HUES48 (cell line): ENCODE data around the gene SMARCE1.

Experiments used
- H3K27ac ChIP-seq: one replicate; pipeline ENCODE4 v1.7.0; 2013; ENCODE audit warnings: low read depth, low read length, inconsistent platforms
- H3K27me3 ChIP-seq: 2 replicates; pipeline ENCODE4 v1.6.1; 2013; ENCODE audit warnings: mild to moderate bottlenecking, low read length; ENCODE audit not compliant: control insufficient read depth, insufficient read depth
- H3K36me3 ChIP-seq: 2 replicates; pipeline ENCODE4 v1.6.1; 2013; ENCODE audit warnings: low read length; ENCODE audit not compliant: control insufficient read depth, insufficient read depth
- H3K4me1 ChIP-seq: 2 replicates; pipeline ENCODE4 v1.6.1; 2013; ENCODE audit warnings: mild to moderate bottlenecking, low read length; ENCODE audit not compliant: control insufficient read depth, insufficient read depth
- H3K4me3 ChIP-seq: 2 replicates; pipeline ENCODE4 v1.5.1; 2013; ENCODE audit warnings: mild to moderate bottlenecking, low read depth, low read length
- H3K9ac ChIP-seq: 2 replicates; pipeline ENCODE4 v1.6.1; 2013; ENCODE audit warnings: mild to moderate bottlenecking, low read depth, low read length, moderate library complexity
- H3K9me3 ChIP-seq: 2 replicates; pipeline ENCODE4 v1.6.1; 2013; ENCODE audit warnings: low read length; ENCODE audit not compliant: control insufficient read depth, insufficient read depth

SMARCE1 gene

GRCh38 chr17:40579471-40579870, 68.1 kb downstream of the SMARCE1 start:
- no peaks in the 10 kb centered on the region for H3K27me3 ChIP-seq
- H3K9ac ChIP-seq: no peak overlapping the region
- H3K4me3 ChIP-seq: no peak overlapping the region
- no peaks in the 10 kb centered on the region for H3K4me1 ChIP-seq
- H3K9me3 ChIP-seq: no peaks in the 10 kb centered on the region
- H3K36me3 ChIP-seq: no peaks in the 10 kb centered on the region
- H3K27ac ChIP-seq: no peak overlapping the region

- Histone ChIP-seq H3K4me3 (no peak overlapping the region), H3K9me3 (no peaks in the 10 kb centered on the region), H3K27ac (no peak overlapping the region), H3K9ac (no peak overlapping the region), H3K27me3 (no peaks in the 10 kb centered on the region), H3K36me3 (no peaks in the 10 kb centered on the region), H3K4me1 (no peaks in the 10 kb centered on the region)
Observed at GRCh38 chr17:40577611-40578065, 70.0 kb downstream of the SMARCE1 start.

- Histone ChIP-seq H3K27me3 (no peaks in the 10 kb centered on the region), H3K9me3 (no peaks in the 10 kb centered on the region), H3K27ac (no peak overlapping the region), H3K36me3 (no peaks in the 10 kb centered on the region), H3K9ac (no peak overlapping the region), H3K4me1 (no peaks in the 10 kb centered on the region), H3K4me3 (no peak overlapping the region)
Observed at GRCh38 chr17:40576113-40576740, 71.4 kb downstream of the SMARCE1 start.
